GM12878 (cell line): Measurements from ENCODE around the gene SRSF9. TPM values are rescaled to one million over a fixed set of nuclear protein-coding genes. Genes with fewer than 3 reads are reported as not detected.
A peak's percentile ranks its signal among the peaks of the same experiment; 100 is the strongest.

Experiments
- BCL11A ChIP-seq: IDR thresholded peaks from 2 replicates; pipeline ENCODE4 v1.6.1; 2011; ENCODE audit warnings: low read depth, low read length
- CHD1 ChIP-seq: IDR thresholded peaks from 2 replicates; pipeline ENCODE4 v1.6.1; 2012; ENCODE audit warnings: low read depth, low read length, improper control_type of control experiment
- HDGF ChIP-seq: fragments of 450-650 bp; IDR thresholded peaks from 2 replicates; pipeline ENCODE4 v1.6.1; 2016; ENCODE audit warnings: antibody characterized with exemption
- JUND ChIP-seq: IDR thresholded peaks from 2 replicates; pipeline ENCODE4 v1.6.1; 2012; ENCODE audit warnings: low read depth, mild to moderate bottlenecking, low read length, improper control_type of control experiment, moderate library complexity
- LARP7 ChIP-seq: fragments of 450-650 bp; IDR thresholded peaks from 2 replicates; pipeline ENCODE4 v1.6.1; 2017; ENCODE audit warnings: mild to moderate bottlenecking
- MEF2A ChIP-seq: IDR thresholded peaks from 2 replicates; pipeline ENCODE4 v1.6.1; 2011; ENCODE audit warnings: low read depth, mild to moderate bottlenecking, low read length, moderate library complexity; ENCODE audit not compliant: insufficient read depth
- NBN ChIP-seq: fragments of 450-650 bp; IDR thresholded peaks from 2 replicates; pipeline ENCODE4 v1.6.1; 2016
- NFYB ChIP-seq: IDR thresholded peaks from 2 replicates; pipeline ENCODE4 v1.6.1; 2011; ENCODE audit warnings: low read depth, mild to moderate bottlenecking, low read length, improper control_type of control experiment, moderate library complexity; ENCODE audit not compliant: insufficient read depth
- NRF1 ChIP-seq: conservative IDR thresholded peaks from 2 replicates; pipeline ENCODE4 v1.6.1; 2011; ENCODE audit warnings: mild to moderate bottlenecking, low read depth, low read length, improper control_type of control experiment
- PML ChIP-seq: IDR thresholded peaks from 2 replicates; pipeline ENCODE4 v1.6.1; 2012; ENCODE audit warnings: low read length, inconsistent platforms
- POLR2A ChIP-seq: IDR thresholded peaks from 2 replicates; pipeline ENCODE4 v1.6.1; 2011; ENCODE audit warnings: low read depth, mild to moderate bottlenecking, low read length
- RCOR1 ChIP-seq: conservative IDR thresholded peaks from 2 replicates; pipeline ENCODE4 v1.6.1; 2012; ENCODE audit warnings: low read depth, low read length, improper control_type of control experiment
- RELB ChIP-seq: fragments of 450-650 bp; IDR thresholded peaks from 2 replicates; pipeline ENCODE4 v1.6.1; 2017; ENCODE audit warnings: low read depth, mild to moderate bottlenecking, moderate library complexity
- SMARCA5 ChIP-seq: fragments of 450-650 bp; IDR thresholded peaks from 2 replicates; pipeline ENCODE4 v1.6.1; 2017; ENCODE audit warnings: mild to moderate bottlenecking
- SUZ12 ChIP-seq: fragments of 200-600 bp; sonication (generic); IDR thresholded peaks from one replicate; pipeline ENCODE4 v1.6.1; 2018; ENCODE audit warnings: antibody characterized with exemption, mild to moderate bottlenecking; ENCODE audit not compliant: unreplicated experiment
- TCF12 ChIP-seq: IDR thresholded peaks from 2 replicates; pipeline ENCODE4 v1.6.1; 2011; ENCODE audit warnings: low read depth, mild to moderate bottlenecking, low read length
- ZBED1 ChIP-seq: IDR thresholded peaks from 2 replicates; pipeline ENCODE4 v1.6.1; 2016; ENCODE audit warnings: borderline replicate concordance
- ZNF24 ChIP-seq: fragments of 450-650 bp; IDR thresholded peaks from 2 replicates; pipeline ENCODE4 v1.6.1; 2017; ENCODE audit warnings: antibody characterized with exemption, mild to moderate bottlenecking
- polyA plus RNA-seq, 11 experiments: library from polyadenylated mRNA; depleted of rRNA in 4 of 11; unstranded in 6 of 11; stranded (reverse) in 5 of 11; fragments of >200 nt; fragmentation: Nextera tagmentation in 4 of 11; fragmentation: Illumina TruSeq in 1 of 11; extraction: Ambion mirVana in 4 of 11; extraction: Trizol in 1 of 11; gene quantifications; 1 replicate in 1 of 11; 2 replicates in 10 of 11; pipeline versions ENCODE4 v1.2.1 to v1.2.3, GENCODE V29; 2011 to 2016; ENCODE audit warnings: inconsistent platforms in 2 of 11, missing spikeins in 2 of 11, low read depth in 1 of 11
- total RNA-seq, 4 experiments: library from RNA; depleted of rRNA in 3 of 4; stranded (reverse); fragments of >200 nt in 3 of 4; fragmentation: Illumina TruSeq in 1 of 4; extraction: Trizol in 1 of 4; gene quantifications; 2 replicates each; pipeline versions ENCODE4 v1.2.1 to v1.2.3, GENCODE V29; 2013 to 2021
- TF ChIP-seq, protein P1 (sequence below): fragments of 450-650 bp; IDR thresholded peaks from 2 replicates; pipeline ENCODE4 v1.6.1; 2017; ENCODE audit warnings: borderline replicate concordance
- TF ChIP-seq, protein P2 (sequence below): fragments of 450-650 bp; IDR thresholded peaks from 2 replicates; pipeline ENCODE4 v1.6.1; 2018; ENCODE audit warnings: mild to moderate bottlenecking, low read depth, moderate library complexity; ENCODE audit not compliant: partially characterized antibody
- TF ChIP-seq, protein P3 (sequence below): fragments of 450-650 bp; IDR thresholded peaks from 2 replicates; pipeline ENCODE4 v1.6.1; 2017; ENCODE audit warnings: mild to moderate bottlenecking

The SRSF9 gene
- total and polyA plus RNA-seq, 10 of the 15 experiments (the other 5 are each of a cell fraction or from before 2014, with no cell fraction given) = 56.2 to 510 (median 186) TPM

DNA sequence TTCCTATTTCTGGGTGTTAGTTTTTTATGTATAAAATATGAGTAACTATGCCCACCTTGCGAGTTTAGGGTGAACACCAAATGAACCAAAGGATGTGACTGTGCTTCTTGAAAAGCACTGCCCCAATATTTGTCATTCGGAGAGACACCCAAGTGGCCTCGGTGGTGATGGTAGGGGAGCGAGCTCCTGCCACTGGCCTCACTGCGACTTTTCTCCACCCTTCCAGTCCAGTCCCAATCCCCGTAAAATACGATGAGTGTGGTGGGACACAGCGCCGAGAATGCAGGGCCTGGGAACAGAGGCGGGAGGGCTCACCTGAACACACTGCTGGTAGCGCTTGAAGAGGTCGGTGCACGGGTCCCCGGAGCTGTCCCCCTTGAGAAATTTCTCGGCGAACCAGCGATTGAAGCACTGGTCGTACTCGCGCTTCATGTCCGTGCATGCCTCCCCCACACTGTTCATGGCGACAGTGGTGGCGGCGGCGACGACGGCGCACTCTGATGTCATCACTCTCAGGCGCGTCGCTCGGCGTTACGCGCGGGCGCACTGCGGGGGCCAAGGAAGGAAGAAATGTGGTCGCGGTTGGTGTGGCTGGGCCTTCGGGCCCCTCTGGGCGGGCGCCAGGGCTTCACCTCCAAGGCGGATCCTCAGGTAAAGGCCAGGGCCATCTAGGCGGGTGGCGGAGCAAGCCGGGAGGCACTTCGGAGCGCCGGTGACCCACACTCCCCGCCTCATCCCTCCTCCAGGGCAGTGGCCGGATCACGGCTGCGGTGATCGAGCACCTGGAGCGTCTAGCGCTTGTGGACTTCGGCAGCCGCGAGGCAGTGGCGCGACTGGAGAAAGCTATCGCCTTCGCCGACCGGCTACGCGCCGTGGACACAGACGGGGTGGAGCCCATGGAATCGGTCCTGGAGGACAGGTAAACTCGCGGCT is 23.4 kb downstream of the SRSF9 start, which contains the start of the genes GATC and TRIAP1 (continued):
- TF ChIP-seq, protein P1, sequence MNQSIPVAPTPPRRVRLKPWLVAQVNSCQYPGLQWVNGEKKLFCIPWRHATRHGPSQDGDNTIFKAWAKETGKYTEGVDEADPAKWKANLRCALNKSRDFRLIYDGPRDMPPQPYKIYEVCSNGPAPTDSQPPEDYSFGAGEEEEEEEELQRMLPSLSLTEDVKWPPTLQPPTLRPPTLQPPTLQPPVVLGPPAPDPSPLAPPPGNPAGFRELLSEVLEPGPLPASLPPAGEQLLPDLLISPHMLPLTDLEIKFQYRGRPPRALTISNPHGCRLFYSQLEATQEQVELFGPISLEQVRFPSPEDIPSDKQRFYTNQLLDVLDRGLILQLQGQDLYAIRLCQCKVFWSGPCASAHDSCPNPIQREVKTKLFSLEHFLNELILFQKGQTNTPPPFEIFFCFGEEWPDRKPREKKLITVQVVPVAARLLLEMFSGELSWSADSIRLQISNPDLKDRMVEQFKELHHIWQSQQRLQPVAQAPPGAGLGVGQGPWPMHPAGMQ = no peak
- TF ChIP-seq, protein P2, sequence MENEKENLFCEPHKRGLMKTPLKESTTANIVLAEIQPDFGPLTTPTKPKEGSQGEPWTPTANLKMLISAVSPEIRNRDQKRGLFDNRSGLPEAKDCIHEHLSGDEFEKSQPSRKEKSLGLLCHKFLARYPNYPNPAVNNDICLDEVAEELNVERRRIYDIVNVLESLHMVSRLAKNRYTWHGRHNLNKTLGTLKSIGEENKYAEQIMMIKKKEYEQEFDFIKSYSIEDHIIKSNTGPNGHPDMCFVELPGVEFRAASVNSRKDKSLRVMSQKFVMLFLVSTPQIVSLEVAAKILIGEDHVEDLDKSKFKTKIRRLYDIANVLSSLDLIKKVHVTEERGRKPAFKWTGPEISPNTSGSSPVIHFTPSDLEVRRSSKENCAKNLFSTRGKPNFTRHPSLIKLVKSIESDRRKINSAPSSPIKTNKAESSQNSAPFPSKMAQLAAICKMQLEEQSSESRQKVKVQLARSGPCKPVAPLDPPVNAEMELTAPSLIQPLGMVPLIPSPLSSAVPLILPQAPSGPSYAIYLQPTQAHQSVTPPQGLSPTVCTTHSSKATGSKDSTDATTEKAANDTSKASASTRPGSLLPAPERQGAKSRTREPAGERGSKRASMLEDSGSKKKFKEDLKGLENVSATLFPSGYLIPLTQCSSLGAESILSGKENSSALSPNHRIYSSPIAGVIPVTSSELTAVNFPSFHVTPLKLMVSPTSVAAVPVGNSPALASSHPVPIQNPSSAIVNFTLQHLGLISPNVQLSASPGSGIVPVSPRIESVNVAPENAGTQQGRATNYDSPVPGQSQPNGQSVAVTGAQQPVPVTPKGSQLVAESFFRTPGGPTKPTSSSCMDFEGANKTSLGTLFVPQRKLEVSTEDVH = peak; percentile 72
- TF ChIP-seq BCL11A = peak; percentile 30; the same call in 1 of the 2 replicates
- peak; percentile 70 for TF ChIP-seq ZNF24
- TF ChIP-seq HDGF = peak; percentile 33; the same call in 1 of the 2 replicates
- peak; percentile 77; the same call in 1 of the 2 replicates for TF ChIP-seq PML
- TF ChIP-seq RCOR1 = no peak
- no peak for TF ChIP-seq NFYB
- peak; percentile 68 for TF ChIP-seq ZBED1
- TF ChIP-seq POLR2A = peak; percentile 97
- peak; percentile 73 for TF ChIP-seq MEF2A
- TF ChIP-seq SMARCA5 = peak; percentile 66; the same call in 1 of the 2 replicates
- peak; percentile 98 for TF ChIP-seq RELB
- TF ChIP-seq NRF1 = no peak
- TF ChIP-seq TCF12 = no peak; the same call in 1 of the 2 replicates
- no peak for TF ChIP-seq SUZ12
- peak; percentile 36; the same call in 1 of the 2 replicates for TF ChIP-seq JUND
- peak; percentile 76 for TF ChIP-seq LARP7
- peak; percentile 77; the same call in 1 of the 2 replicates for TF ChIP-seq CHD1
- TF ChIP-seq, protein P3, sequence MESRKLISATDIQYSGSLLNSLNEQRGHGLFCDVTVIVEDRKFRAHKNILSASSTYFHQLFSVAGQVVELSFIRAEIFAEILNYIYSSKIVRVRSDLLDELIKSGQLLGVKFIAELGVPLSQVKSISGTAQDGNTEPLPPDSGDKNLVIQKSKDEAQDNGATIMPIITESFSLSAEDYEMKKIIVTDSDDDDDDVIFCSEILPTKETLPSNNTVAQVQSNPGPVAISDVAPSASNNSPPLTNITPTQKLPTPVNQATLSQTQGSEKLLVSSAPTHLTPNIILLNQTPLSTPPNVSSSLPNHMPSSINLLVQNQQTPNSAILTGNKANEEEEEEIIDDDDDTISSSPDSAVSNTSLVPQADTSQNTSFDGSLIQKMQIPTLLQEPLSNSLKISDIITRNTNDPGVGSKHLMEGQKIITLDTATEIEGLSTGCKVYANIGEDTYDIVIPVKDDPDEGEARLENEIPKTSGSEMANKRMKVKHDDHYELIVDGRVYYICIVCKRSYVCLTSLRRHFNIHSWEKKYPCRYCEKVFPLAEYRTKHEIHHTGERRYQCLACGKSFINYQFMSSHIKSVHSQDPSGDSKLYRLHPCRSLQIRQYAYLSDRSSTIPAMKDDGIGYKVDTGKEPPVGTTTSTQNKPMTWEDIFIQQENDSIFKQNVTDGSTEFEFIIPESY = no peak
- peak; percentile 99 for TF ChIP-seq NBN
